NB4 (cell line): Measurements from ENCODE around the gene MARK2.

Source experiments
- DNase-seq: peaks from one replicate; pipeline ENCODE4 v3.0.0; 2010; ENCODE audit warnings: low read depth
- H3K4me3 ChIP-seq: one replicate; pipeline ENCODE4 v1.5.1; 2011; ENCODE audit warnings: mild to moderate bottlenecking, low read depth, low read length, moderate library complexity
- MYC ChIP-seq: IDR thresholded peaks from 2 replicates; pipeline ENCODE4 v1.6.1; 2011; ENCODE audit warnings: low read depth, low read length
- POLR2A ChIP-seq: IDR thresholded peaks from 2 replicates; pipeline ENCODE4 v1.6.1; 2011; ENCODE audit warnings: mild to moderate bottlenecking; ENCODE audit not compliant: insufficient read length; ENCODE audit errors: extremely low read depth
- TF ChIP-seq, protein P1 (sequence below): IDR thresholded peaks from 2 replicates; pipeline ENCODE4 v1.6.1; 2011; ENCODE audit warnings: low read depth, low read length
- TF ChIP-seq, protein P2 (sequence below): IDR thresholded peaks from one replicate; pipeline ENCODE4 v1.5.1; 2012; ENCODE audit warnings: low read depth, low read length

Gene MARK2

GRCh38 chr11:63938479-63939396 is 99.8 kb downstream of the MARK2 start, which contains the start of gene NAA40:
Gene NAA40 (plus strand): TSS chr11:63939002. CDS start chr11:63939097, 95 bp downstream.
- DNase-seq: peak; percentile 99
- TF ChIP-seq, protein P1, sequence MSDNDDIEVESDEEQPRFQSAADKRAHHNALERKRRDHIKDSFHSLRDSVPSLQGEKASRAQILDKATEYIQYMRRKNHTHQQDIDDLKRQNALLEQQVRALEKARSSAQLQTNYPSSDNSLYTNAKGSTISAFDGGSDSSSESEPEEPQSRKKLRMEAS: peak; percentile 90
- TF ChIP-seq POLR2A (peak; percentile 55), MYC (peak; percentile 93)
- TF ChIP-seq, protein P2, sequence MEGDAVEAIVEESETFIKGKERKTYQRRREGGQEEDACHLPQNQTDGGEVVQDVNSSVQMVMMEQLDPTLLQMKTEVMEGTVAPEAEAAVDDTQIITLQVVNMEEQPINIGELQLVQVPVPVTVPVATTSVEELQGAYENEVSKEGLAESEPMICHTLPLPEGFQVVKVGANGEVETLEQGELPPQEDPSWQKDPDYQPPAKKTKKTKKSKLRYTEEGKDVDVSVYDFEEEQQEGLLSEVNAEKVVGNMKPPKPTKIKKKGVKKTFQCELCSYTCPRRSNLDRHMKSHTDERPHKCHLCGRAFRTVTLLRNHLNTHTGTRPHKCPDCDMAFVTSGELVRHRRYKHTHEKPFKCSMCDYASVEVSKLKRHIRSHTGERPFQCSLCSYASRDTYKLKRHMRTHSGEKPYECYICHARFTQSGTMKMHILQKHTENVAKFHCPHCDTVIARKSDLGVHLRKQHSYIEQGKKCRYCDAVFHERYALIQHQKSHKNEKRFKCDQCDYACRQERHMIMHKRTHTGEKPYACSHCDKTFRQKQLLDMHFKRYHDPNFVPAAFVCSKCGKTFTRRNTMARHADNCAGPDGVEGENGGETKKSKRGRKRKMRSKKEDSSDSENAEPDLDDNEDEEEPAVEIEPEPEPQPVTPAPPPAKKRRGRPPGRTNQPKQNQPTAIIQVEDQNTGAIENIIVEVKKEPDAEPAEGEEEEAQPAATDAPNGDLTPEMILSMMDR: no peak
- peak within 1 kb of the TSS; percentile 69 for H3K4me3 ChIP-seq

DNA sequence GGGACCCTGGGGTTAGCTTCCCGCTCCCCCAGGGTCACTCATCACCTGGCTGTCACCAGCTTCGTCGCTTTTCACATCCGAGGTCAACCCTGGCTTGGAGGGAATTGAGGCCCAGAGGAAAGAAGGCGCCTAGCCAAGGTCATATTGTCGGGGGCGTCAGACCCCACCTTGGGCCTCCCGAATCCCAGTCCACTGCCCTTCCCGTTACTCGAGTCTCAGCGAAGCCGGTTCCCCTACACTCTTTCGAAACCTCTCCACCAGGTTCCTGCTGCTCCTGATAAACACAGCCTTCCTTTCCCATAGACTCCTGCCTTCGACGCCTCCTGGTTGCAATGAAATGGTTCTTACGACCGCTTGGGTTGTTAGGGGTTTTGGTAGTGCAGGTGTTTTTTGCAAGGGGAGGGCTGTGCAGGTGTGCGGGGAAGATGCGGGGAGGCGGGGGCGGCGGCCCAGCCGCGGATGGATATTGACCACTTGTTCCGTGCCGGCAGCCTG is 100.5 kb downstream of the MARK2 start:
- TF ChIP-seq, protein P1: no peak
- TF ChIP-seq MYC (no peak; the same call in 1 of the 2 replicates), POLR2A (no peak)
- TF ChIP-seq, protein P2: no peak
- DNase-seq: no peak
- H3K4me3 ChIP-seq: peak overlapping the region; percentile 67

DNA sequence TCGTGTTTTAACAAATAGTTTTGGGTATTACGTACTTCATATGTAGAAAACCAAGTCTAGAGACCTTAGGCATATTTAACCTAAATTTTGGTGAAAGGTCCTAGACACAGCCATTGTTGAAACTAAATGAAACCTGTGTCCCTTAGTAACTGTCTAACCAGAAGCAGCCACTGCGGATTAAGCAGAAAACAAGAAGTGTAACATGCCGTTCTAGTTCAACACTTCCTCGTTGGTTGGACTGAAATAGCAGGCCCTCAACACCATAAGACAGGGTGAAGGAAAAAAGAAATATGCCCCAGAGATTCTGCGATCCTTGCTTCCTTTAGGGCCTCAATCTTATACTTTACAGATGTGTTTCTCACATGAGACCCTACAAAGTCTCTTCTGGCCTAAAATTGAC is 101.9 kb downstream of the MARK2 start:
- peak; percentile 56 for DNase-seq
- peak overlapping the region; percentile 2 for H3K4me3 ChIP-seq
- TF ChIP-seq MYC: no peak

DNA sequence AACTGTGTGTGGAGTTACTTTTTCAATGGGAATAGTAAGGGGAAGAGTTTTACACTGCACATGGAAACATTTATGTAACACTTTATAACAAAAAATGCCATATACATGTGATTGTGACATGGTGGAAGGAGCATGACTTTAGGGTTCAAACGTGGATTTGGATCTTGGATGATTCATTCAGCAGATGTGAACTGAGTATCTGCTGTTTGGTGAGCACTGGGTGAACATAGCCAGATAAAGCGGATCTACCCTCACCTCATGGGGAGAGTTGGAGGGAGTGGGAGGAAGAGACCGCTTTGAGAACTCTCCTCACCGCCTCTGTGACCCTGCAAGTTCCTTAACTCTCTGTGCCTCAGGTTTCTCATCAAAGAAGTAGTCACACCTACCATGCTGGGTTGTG is 103.0 kb downstream of the MARK2 start:
- no peak overlapping the region for H3K4me3 ChIP-seq
- TF ChIP-seq POLR2A (no peak), MYC (no peak)
- TF ChIP-seq, protein P2: no peak
- TF ChIP-seq, protein P1: no peak
- no peak for DNase-seq

DNA sequence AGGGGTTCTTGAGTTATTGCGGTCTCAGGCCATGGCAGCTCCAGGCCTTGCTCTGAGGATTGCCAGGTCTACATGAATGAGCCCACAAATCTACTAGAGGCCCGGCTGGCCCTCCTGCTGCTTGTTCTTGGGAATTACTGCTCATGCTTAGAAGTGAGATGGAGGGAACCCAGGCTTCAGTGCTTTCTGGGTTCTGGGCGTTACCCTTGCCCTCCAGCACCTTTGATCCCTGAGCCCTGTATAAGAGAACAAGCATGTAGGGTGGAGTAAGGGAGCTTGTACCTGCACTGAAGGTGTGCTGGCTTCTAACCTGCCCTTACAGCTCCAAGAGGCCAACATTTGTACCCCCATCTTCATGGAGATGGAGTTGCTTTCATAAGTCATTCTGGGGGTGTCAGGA is 103.9 kb downstream of the MARK2 start:
- no peak overlapping the region for H3K4me3 ChIP-seq
- TF ChIP-seq MYC: no peak
- TF ChIP-seq, protein P2: no peak
- TF ChIP-seq POLR2A: no peak
- TF ChIP-seq, protein P1: no peak
- DNase-seq: no peak

GRCh38 chr11:63944987-63945386 is 106.1 kb downstream of the MARK2 start:
- H3K4me3 ChIP-seq: no peak overlapping the region
- no peak for DNase-seq
- TF ChIP-seq, protein P1: no peak
- TF ChIP-seq MYC (no peak), POLR2A (no peak)
- TF ChIP-seq, protein P2: no peak
